K562 (cell line): ENCODE results near the gene KDM5A. TPM values are rescaled to one million over a fixed set of nuclear protein-coding genes. Genes with fewer than 3 reads are reported as not detected.
A peak's percentile ranks its signal among the peaks of the same experiment; 100 is the strongest.

Source experiments
- ATAC-seq: fragments of 200-7000 bp; cut with Tn5 transposase; 3 replicates; pipeline ENCODE4 v1.9.1; 2020; ENCODE audit warnings: moderate library complexity
- BruUV-seq: library from RNA; stranded (reverse); fragments of 400-500 nt; replicated peaks from 2 replicates; lab custom pipeline; 2021; lab: Mats Ljungman, UMichigan
- CTCF ChIA-PET: fragments of 300-600 bp; formaldehyde crosslinking; extraction: SDS; loops from one replicate; lab custom pipeline; 2021; ENCODE audit warnings: low intra/inter-chr PET ratio; lab: Yijun Ruan, JAX
- POLR2A ChIA-PET: fragments of 300-600, 350-650 bp; sonication (Branson Sonifier 250); formaldehyde crosslinking; extraction: SDS; loops from one replicate; lab custom pipeline; 2021; ENCODE audit warnings: antibody characterized with exemption, inconsistent platforms; lab: Yijun Ruan, JAX
- DNase-seq, 4 experiments: peaks; one replicate each; pipeline versions ENCODE4 v3.0.0 to v3.0.0-alpha.2; 2011 to 2018; ENCODE audit warnings: low spot score in 3 of 4, mixed read lengths in 3 of 4; ENCODE audit errors: extremely low read depth in 1 of 4
- FAIRE-seq: peaks from 2 replicates; lab custom pipeline; 2011; peaks lifted over from hg19 to GRCh38; lab: Jason Lieb, UNC
- H2AFZ ChIP-seq: 2 replicates; pipeline ENCODE4 v1.6.0; 2011; ENCODE audit warnings: low read depth, low read length, control low read depth, inconsistent platforms
- H3K27ac ChIP-seq: fragments of 200-600 bp; 3 replicates; pipeline ENCODE4 v1.8.0; 2011; ENCODE audit warnings: low read depth, mild to moderate bottlenecking, control low read depth, inconsistent platforms, low read length, moderate library complexity, mixed read lengths; ENCODE audit errors: extremely low read depth
- H3K27me3 ChIP-seq, 2 experiments: fragments of 300-600 bp in 1 of 2; 2 replicates in 1 of 2; 3 replicates in 1 of 2; pipeline versions ENCODE4 v1.6.0 to v1.8.0; 2011; ENCODE audit warnings: inconsistent platforms in 2 of 2, low read length in 2 of 2, mild to moderate bottlenecking in 1 of 2, mixed read lengths in 1 of 2, moderate library complexity in 1 of 2; ENCODE audit not compliant: control insufficient read depth in 2 of 2, insufficient read depth in 2 of 2
- H3K36me3 ChIP-seq: fragments of 300-600 bp; 3 replicates; pipeline ENCODE4 v1.8.0; 2011; ENCODE audit warnings: mild to moderate bottlenecking, low read length, inconsistent platforms; ENCODE audit not compliant: control insufficient read depth, insufficient read depth
- H3K4me1 ChIP-seq, 2 experiments: fragments of 200-600 bp in 1 of 2; replicated peaks in 1 of 2; 2 replicates in 1 of 2; 3 replicates in 1 of 2; pipeline versions ENCODE4 v1.5.1 to v1.8.0; 2011; ENCODE audit warnings: inconsistent platforms in 2 of 2, low read length in 2 of 2, mild to moderate bottlenecking in 1 of 2, mixed read lengths in 1 of 2, moderate library complexity in 1 of 2; ENCODE audit not compliant: control insufficient read depth in 2 of 2, insufficient read depth in 2 of 2
- H3K4me2 ChIP-seq: 2 replicates; pipeline ENCODE4 v1.6.1; 2011; ENCODE audit warnings: low read length, control low read depth, inconsistent platforms, mixed read lengths; ENCODE audit not compliant: insufficient read depth
- H3K4me3 ChIP-seq: fragments of 200-600 bp; sonication (generic), shearing (Covaris generic); 2 replicates; pipeline ENCODE4 v1.5.1; 2016; ENCODE audit warnings: control low read depth, inconsistent platforms
- H3K79me2 ChIP-seq: fragments of 200-600 bp; 3 replicates; pipeline ENCODE4 v1.8.0; 2011; ENCODE audit warnings: low read length, inconsistent platforms; ENCODE audit not compliant: control insufficient read depth, insufficient read depth
- H3K9ac ChIP-seq, 2 experiments: 2 replicates each; pipeline versions ENCODE4 v1.6.0 to v1.6.1; 2011; ENCODE audit warnings: low read depth in 2 of 2, low read length in 2 of 2, control low read depth in 1 of 2, inconsistent platforms in 1 of 2, mild to moderate bottlenecking in 1 of 2, mixed read lengths in 1 of 2; ENCODE audit not compliant: insufficient read depth in 1 of 2
- H3K9me1 ChIP-seq: one replicate; pipeline ENCODE4 v1.6.0; 2011; ENCODE audit warnings: inconsistent platforms, mild to moderate bottlenecking, low read length, moderate library complexity; ENCODE audit not compliant: control insufficient read depth, insufficient read depth
- H3K9me3 ChIP-seq: replicated peaks from 2 replicates; pipeline ENCODE4 v1.5.1; 2011; ENCODE audit warnings: low read depth, low read length, inconsistent platforms; ENCODE audit not compliant: control insufficient read depth, insufficient read depth
- H4K20me1 ChIP-seq: replicated peaks from 2 replicates; pipeline ENCODE4 v1.6.1; 2011; ENCODE audit warnings: low read length, inconsistent platforms, mixed read lengths; ENCODE audit not compliant: control insufficient read depth, insufficient read depth
- CBFA2T3 ChIP-seq: fragments of 450-650 bp; IDR thresholded peaks from 2 replicates; pipeline ENCODE4 v1.6.1; 2017
- ETS2 ChIP-seq: IDR thresholded peaks from 2 replicates; pipeline ENCODE4 v1.6.1; 2016; ENCODE audit warnings: borderline replicate concordance, missing genetic modification characterization, mild to moderate bottlenecking, moderate library complexity, missing compliant biosample characterization; ENCODE audit not compliant: poor library complexity, severe bottlenecking
- TARDBP ChIP-seq: fragments of 450-650 bp; IDR thresholded peaks from 2 replicates; pipeline ENCODE4 v1.6.1; 2016
- ZEB2 ChIP-seq: fragments of 450-650 bp; IDR thresholded peaks from 2 replicates; pipeline ENCODE4 v1.6.1; 2016
- ZNF124 ChIP-seq: sonication (generic); formaldehyde crosslinking; IDR thresholded peaks from 2 replicates; pipeline ENCODE4 v1.8.1; 2022; ENCODE audit warnings: missing genetic modification reagents
- WGBS: fragments of 100-300 bp; shearing (Covaris generic); methylation state at CpG from one replicate; pipeline ENCODE4 v1.1.6; 2016; ENCODE audit warnings: low coverage, mixed read lengths; ENCODE audit not compliant: insufficient coverage; ENCODE audit errors: missing lambda C conversion rate; 5-methylcytosine and 5-hydroxymethylcytosine counted together
- in situ Hi-C: fragments of 300-500 bp; cut with MboI; formaldehyde crosslinking; loops from 4 replicates; pipeline ENCODE4 v1.15.0; 2018; ENCODE audit warnings: inconsistent platforms, mixed read lengths
- intact Hi-C: fragments of 100-400 bp; cut with micrococcal nuclease; formaldehyde crosslinking; loops from 2 replicates; pipeline ENCODE4 v1.14.2; 2022
- polyA plus RNA-seq, 8 experiments: library from polyadenylated mRNA; depleted of rRNA in 4 of 8; stranded (reverse) in 5 of 8; unstranded in 3 of 8; fragments of >200 nt; fragmentation: Nextera tagmentation in 2 of 8; fragmentation: Illumina TruSeq in 1 of 8; extraction: Ambion mirVana in 2 of 8; extraction: Trizol in 1 of 8; gene quantifications; 2 replicates each; pipeline versions ENCODE4 v1.2.1 to v1.2.3, GENCODE V29; 2011 to 2014; ENCODE audit warnings: inconsistent platforms in 1 of 8, missing spikeins in 1 of 8
- total RNA-seq, 7 experiments: library from RNA; depleted of rRNA in 6 of 7; stranded (reverse); fragments of >200 nt in 6 of 7; fragmentation: Illumina TruSeq in 2 of 7; extraction: Trizol in 2 of 7; gene quantifications; 2 replicates each; pipeline versions ENCODE4 v1.2.1 to v1.2.3, GENCODE V29; 2011 to 2021; ENCODE audit warnings: low replicate concordance in 1 of 7
- TF ChIP-seq, protein P1 (sequence below), 2 experiments: fragments of 450-650 bp; IDR thresholded peaks; 2 replicates each; pipeline ENCODE4 v1.6.1; 2016

Gene KDM5A
- total and polyA plus RNA-seq, 9 of the 15 experiments (the other 6 are each of a cell fraction or from before 2014, with no cell fraction given): 5.5 to 35.1 (median 13.1) TPM

DNA sequence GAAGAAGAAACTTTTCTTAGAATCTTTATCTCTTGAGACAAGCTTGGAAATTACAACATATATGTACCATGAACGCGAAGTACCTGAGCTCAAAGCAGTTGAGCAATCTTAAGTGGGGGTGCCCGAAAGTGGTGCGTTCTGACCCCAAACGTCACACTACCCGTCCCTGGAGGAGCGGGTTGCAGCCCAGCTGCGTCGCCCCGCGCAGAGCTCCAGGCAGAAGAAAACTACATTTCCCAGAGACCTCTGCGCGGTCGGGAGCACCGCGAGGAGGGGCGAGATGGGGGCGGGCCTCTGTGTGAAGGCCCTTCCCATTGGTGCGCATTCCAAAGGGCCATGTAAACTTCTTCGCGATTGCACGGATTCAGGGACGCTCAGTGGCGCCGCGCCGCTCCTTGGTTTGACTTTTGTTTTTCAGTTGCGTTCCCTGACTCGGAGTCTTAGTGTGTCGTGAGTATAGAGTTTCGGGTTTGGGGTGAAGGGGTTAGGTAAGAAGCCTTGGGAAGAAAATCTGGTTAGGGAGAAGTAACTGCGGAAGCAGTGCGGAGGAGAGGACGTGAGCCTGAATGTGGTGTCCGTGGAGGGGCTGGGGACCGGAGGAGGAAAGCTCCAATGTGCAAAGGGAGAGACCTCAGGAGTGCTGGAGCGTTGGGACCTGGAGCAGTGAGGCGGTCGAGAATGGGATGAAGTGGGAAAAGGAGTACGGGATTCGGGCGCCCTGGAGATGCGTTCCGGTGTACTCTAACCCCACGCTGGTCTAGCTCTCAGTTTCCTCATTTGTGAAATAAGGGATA lies 12.3 kb upstream of the KDM5A start, which contains the start of gene CCDC77 (continued):
- TF ChIP-seq ETS2 (tag): no peak

DNA sequence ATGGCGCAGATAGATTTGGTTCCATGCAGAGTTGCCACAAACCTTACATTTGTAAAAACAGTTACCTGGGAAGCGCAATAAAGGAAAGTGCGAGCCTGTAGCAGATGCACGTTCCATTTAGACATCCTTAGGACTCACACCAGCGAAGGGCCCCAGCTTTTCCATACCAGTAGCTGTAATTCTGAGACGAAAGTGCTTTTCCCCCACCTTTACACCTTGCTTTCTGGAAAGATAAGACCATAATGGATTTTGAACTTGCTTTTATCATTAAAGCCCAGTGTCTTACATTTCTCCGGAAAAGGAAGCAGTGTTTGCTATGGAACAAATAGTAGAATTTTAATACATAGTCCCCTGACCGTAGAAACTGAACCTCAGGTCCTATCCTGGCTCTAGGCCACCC lies 11.7 kb upstream of the KDM5A start:
- Histone ChIP-seq H3K79me2 (peaks cover 10% of the 10 kb centered on the region), H3K4me2 (peak overlapping the region; percentile 84), H4K20me1 (no peaks in the 10 kb centered on the region), H3K36me3 (no peaks in the 10 kb centered on the region), H3K4me1 (peaks cover 4% of the 10 kb centered on the region in 2 experiments; a peak in 3 of 5 replicates), H3K27me3 (no peaks in the 10 kb centered on the region), H3K9ac (peak overlapping the region; percentile 58 to 96; a peak in 3 of 4 replicates), H3K9me3 (no peaks in the 10 kb centered on the region), H3K9me1 (no peaks in the 10 kb centered on the region), H2AFZ (peak overlapping the region; percentile 99), H3K27ac (peak overlapping the region; percentile 62; the same call in 2 of the 3 replicates), H3K4me3 (peak overlapping the region; percentile 67)
- WGBS: 34% methylated on average over 7 of the region's 8 CpGs
- ChIA-PET POLR2A (interaction anchor here (0.6 to 3.0 kb wide), 8 partner anchors 8 to 587 kb away, joined by 3 to 13 read pairs (median 4); partner anchors contain the start of gene KDM5A), CTCF (no interaction called here)
- BruUV-seq: TSS peak; percentile 78
- ATAC-seq (peak; percentile 7), FAIRE-seq (no peak), DNase-seq (peak in 1 of 4 experiments; percentile 18)
- in situ Hi-C loops (no loop called here), intact Hi-C loops (no loop called here)
- peak; percentile 24; the same call in 1 of the 2 replicates for TF ChIP-seq CBFA2T3
- no peak for TF ChIP-seq TARDBP
- 0 out of 2 replicates have a peak, but pooled peaks have one; percentile 25 for TF ChIP-seq ZEB2
- TF ChIP-seq, protein P1, sequence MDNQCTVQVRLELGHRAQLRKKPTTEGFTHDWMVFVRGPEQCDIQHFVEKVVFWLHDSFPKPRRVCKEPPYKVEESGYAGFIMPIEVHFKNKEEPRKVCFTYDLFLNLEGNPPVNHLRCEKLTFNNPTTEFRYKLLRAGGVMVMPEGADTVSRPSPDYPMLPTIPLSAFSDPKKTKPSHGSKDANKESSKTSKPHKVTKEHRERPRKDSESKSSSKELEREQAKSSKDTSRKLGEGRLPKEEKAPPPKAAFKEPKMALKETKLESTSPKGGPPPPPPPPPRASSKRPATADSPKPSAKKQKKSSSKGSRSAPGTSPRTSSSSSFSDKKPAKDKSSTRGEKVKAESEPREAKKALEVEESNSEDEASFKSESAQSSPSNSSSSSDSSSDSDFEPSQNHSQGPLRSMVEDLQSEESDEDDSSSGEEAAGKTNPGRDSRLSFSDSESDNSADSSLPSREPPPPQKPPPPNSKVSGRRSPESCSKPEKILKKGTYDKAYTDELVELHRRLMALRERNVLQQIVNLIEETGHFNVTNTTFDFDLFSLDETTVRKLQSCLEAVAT (IDR thresholded peaks at IDR 0.05): no peak
- TF ChIP-seq ZNF124 (CRISPR knock-in tag): no peak
